NCI-H748 (cell line): ENCODE data around the gene ZDHHC11B.
A peak's percentile ranks its signal among the peaks of the same experiment; 100 is the strongest.
"Not testable (repeated sequence)": the region's sequence is repeated elsewhere in the genome, so short reads cannot be mapped to it uniquely, and the experiment has no call there.

Source experiments
- DNase-seq: peaks from one replicate; lab custom pipeline; 2025; ENCODE audit not compliant: unreplicated experiment; lab: John Stamatoyannopoulos, UW

Gene ZDHHC11B

GRCh38 chr5:787224-787856 lies 2.8 kb upstream of the ZDHHC11B start:
- not testable (repeated sequence) for DNase-seq

- peak; percentile 88 for DNase-seq
These were observed 714 bp upstream of the ZDHHC11B start for GRCh38 chr5:785181-785705.

- peak; percentile 73 for DNase-seq
These were observed 575 bp downstream of the ZDHHC11B start for GRCh38 chr5:783881-784427.

GRCh38 chr5:783049-783802 lies 1.3 kb downstream of the ZDHHC11B start:
- not testable (repeated sequence) for DNase-seq

GRCh38 chr5:782356-782755 lies 2.2 kb downstream of the ZDHHC11B start:
- not testable (repeated sequence) for DNase-seq

- not testable (repeated sequence) for DNase-seq
These were observed 4.0 kb downstream of the ZDHHC11B start for GRCh38 chr5:780571-780970.

GRCh38 chr5:778967-779366 lies 5.6 kb downstream of the ZDHHC11B start:
- not testable (repeated sequence) for DNase-seq

- DNase-seq, result not testable (repeated sequence)
These were observed 6.1 kb downstream of the ZDHHC11B start for GRCh38 chr5:778421-778820.

GRCh38 chr5:777756-778161 lies 6.8 kb downstream of the ZDHHC11B start:
- DNase-seq, result no peak

- peak; percentile 71 for DNase-seq
These were observed 7.4 kb downstream of the ZDHHC11B start for GRCh38 chr5:776862-777711.

GRCh38 chr5:775961-776861 lies 8.3 kb downstream of the ZDHHC11B start:
- DNase-seq, result peak; percentile 49

GRCh38 chr5:775595-775960 lies 9.0 kb downstream of the ZDHHC11B start:
- DNase-seq, result peak; percentile 40

GRCh38 chr5:774854-775505 lies 9.5 kb downstream of the ZDHHC11B start:
- DNase-seq, result not testable (repeated sequence)

- not testable (repeated sequence) for DNase-seq
These were observed 10.2 kb downstream of the ZDHHC11B start for GRCh38 chr5:774304-774703.

- no peak for DNase-seq
These were observed 10.8 kb downstream of the ZDHHC11B start for GRCh38 chr5:773517-774264.

GRCh38 chr5:772931-773330 lies 11.6 kb downstream of the ZDHHC11B start:
- not testable (repeated sequence) for DNase-seq

- DNase-seq, result not testable (repeated sequence)
These were observed 12.0 kb downstream of the ZDHHC11B start for GRCh38 chr5:772547-772890.

- DNase-seq, result not testable (repeated sequence)
These were observed 12.5 kb downstream of the ZDHHC11B start for GRCh38 chr5:771841-772546.
